Transverse colon (tissue), 4 donors: ENCODE measurements around the gene HVCN1. TPM values are rescaled to one million over a fixed set of nuclear protein-coding genes. Genes with fewer than 3 reads are reported as not detected.
"Not testable (repeated sequence)": the region's sequence is repeated elsewhere in the genome, so short reads cannot be mapped to it uniquely, and the experiment has no call there.

Experiments used
- DNase-seq: peaks from one replicate; pipeline ENCODE4 v3.0.0-alpha.2; 2019
- H3K27ac ChIP-seq, 4 donors: fragments of 200-600 bp; sonication (generic); 2 replicates each; pipeline ENCODE4 v1.5.1; 2016 to 2018; ENCODE audit warnings: inconsistent platforms in 4 of 4
- H3K27me3 ChIP-seq: fragments of 200-600 bp; sonication (generic); 2 replicates; pipeline ENCODE4 v1.5.1; 2017; ENCODE audit warnings: inconsistent platforms
- H3K36me3 ChIP-seq, 4 donors: fragments of 200-600 bp; sonication (generic); 2 replicates each; pipeline ENCODE4 v1.5.1; 2017 to 2019; ENCODE audit warnings: inconsistent platforms in 4 of 4
- H3K4me1 ChIP-seq, 4 donors: fragments of 200-600 bp; sonication (generic); 2 replicates each; pipeline ENCODE4 v1.5.1; 2017 to 2020; ENCODE audit warnings: inconsistent platforms in 4 of 4
- H3K4me3 ChIP-seq, 4 donors: fragments of 200-600 bp; sonication (generic); 1 replicate in 1 of 4; 2 replicates in 3 of 4; pipeline versions ENCODE4 v1.5.1 to v1.6.1; 2017 to 2019; ENCODE audit warnings: inconsistent platforms in 4 of 4
- H3K9me3 ChIP-seq, 2 donors: fragments of 200-600 bp; sonication (generic); 2 replicates each; pipeline ENCODE4 v1.5.1; 2017 to 2019; ENCODE audit warnings: inconsistent platforms in 2 of 2
- EP300 ChIP-seq: sonication (generic); formaldehyde crosslinking; IDR thresholded peaks from one replicate; pipeline ENCODE4 v1.6.1; 2017; ENCODE audit warnings: antibody characterized with exemption, low read depth
- POLR2A ChIP-seq: fragments of 450-650 bp; IDR thresholded peaks from one replicate; pipeline ENCODE4 v1.6.1; 2016; ENCODE audit warnings: antibody characterized with exemption, mild to moderate bottlenecking, moderate library complexity
- POLR2AphosphoS5 ChIP-seq, 3 donors: sonication (generic); formaldehyde crosslinking; IDR thresholded peaks; one replicate each; pipeline ENCODE4 v1.6.1; 2016; ENCODE audit warnings: antibody characterized with exemption in 3 of 3
- WGBS, 2 donors: methylation state at CpG; one replicate each; pipeline ENCODE4 v1.1.5; 2018; ENCODE audit warnings: low coverage in 1 of 2; 5-methylcytosine and 5-hydroxymethylcytosine counted together
- in situ Hi-C, 4 donors: fragments of 200-750 bp; cut with MboI; loops; one replicate each; pipeline versions ENCODE4 v1.15.0 to v1.15.1; 2017; ENCODE audit warnings: low sequenced_read_pairs in 3 of 4, low pct_ligation_motif_present in 1 of 4, low pct_unique_long_range_greater_than_20kb in 1 of 4
- intact Hi-C: fragments of 100-400 bp; cut with DNase I; formaldehyde crosslinking; loops from one replicate; pipeline ENCODE4 v1.15.1; 2023; ENCODE audit warnings: low total_unique reads
- total RNA-seq, 4 donors: library from RNA; depleted of rRNA; stranded (reverse); fragments of >200 nt; gene quantifications; one replicate each; pipeline ENCODE4 v1.1.0, GENCODE V29; 2016
- TF ChIP-seq, protein P1 (sequence below), 5 experiments: fragments of 200-600 bp in 3 of 5; fragments of 450-650 bp in 2 of 5; sonication (generic) in 3 of 5; IDR thresholded peaks; 1 replicate in 2 of 5; 2 replicates in 3 of 5; pipeline ENCODE4 v1.5.1; 2016 to 2017; ENCODE audit warnings: antibody characterized with exemption in 5 of 5, inconsistent platforms in 3 of 5, mild to moderate bottlenecking in 2 of 5, moderate library complexity in 1 of 5

Gene HVCN1, protein sequence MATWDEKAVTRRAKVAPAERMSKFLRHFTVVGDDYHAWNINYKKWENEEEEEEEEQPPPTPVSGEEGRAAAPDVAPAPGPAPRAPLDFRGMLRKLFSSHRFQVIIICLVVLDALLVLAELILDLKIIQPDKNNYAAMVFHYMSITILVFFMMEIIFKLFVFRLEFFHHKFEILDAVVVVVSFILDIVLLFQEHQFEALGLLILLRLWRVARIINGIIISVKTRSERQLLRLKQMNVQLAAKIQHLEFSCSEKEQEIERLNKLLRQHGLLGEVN
- 1 to 10 TPM in 3 of 4 donors, not detected in 1; 3.4 to 7.9 (median 7.3) TPM for total RNA-seq

DNA sequence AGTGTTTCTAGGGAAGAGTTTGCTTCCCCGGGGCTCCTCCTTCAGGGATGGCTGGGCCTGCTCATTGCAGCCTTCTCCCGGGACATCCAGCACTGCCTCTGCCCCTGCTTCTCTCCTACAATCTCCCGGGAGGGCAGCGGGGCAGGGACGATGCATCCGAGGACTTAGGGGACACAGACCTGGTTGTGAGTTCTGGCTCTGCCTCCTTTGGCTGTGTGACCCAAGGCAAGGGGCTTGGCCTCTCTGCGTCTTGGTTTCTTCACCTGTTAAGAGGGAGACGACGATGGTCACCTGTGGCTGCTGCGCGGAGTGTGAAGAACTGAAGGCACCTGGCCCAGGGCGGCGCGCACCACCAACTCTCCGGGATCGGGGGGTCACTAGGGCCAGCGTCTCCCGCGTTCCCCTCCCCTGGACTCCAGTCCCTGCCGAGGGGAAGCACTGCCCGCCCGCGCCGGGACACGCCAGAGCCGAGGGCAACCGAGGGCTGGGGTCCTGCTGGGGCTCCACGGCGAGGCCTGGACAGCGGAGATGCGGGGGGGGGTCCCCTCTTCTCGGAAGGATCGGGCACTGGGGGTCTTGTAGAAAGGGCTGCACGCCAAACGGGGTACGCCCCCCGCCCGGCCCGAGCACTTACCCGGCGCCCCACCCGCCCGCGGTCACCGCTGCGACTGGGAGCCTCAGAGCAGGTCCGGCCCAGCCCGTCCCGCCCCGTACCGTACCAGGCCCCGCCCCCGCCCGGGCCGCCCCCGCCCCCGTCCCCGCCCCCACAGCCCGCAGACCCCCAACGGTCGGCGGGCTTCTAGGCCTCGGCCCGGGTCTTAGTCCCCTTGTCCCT is at the start of gene HVCN1:
Gene HVCN1, minus strand, starts transcription at position 670 of the 835 bp plus-strand sequence. CDS start 5,870 bp downstream, outside the sequence.
- in situ Hi-C loops: no loop called here
- Histone ChIP-seq H3K9me3 (no peaks in the 10 kb centered on the region), H3K36me3 (no peaks in the 10 kb centered on the region), H3K27ac (peak within 1 kb of the TSS; percentile 68 to 83 (median 80)), H3K27me3 (peaks cover 13% of the 10 kb centered on the region), H3K4me3 (peak within 1 kb of the TSS; percentile 42 to 84 (median 63)), H3K4me1 (peaks cover 5 to 21% (median 18%) of the 10 kb centered on the region in 4 donors)
- peak; percentile 59 for DNase-seq
- WGBS, 2 donors: 9% methylated on average over 20 of the region's 64 CpGs; no CpG with 5 or more reads in 1 of the 2 donors
- TF ChIP-seq POLR2AphosphoS5 (IDR thresholded peaks at IDR 0.05): no peak
- intact Hi-C loops: no loop called here

DNA sequence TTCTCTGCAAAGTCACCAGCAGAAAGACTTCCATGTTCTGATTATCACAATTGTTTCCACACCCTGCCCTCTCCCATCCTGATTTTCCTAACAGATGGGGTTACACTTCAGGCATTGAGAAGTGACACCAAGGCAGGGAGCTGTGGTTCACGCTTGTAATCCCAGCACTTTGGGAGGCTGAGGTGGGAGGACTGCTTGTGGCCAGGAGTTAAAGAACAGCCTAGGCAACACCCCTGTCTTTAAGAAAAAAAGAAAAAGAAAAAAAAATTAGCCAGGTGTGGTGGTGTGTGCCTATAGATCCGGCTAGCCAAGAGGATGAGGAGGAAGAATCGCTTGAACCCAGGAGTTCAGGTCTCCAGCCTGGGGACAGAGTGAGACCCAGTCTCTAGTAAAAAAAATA is 48.6 kb upstream of the HVCN1 start:
- DNase-seq: no peak
- intact Hi-C loops (no loop called here), in situ Hi-C loops (loop anchor here in 1 of 4 donors (25.0 kb wide), 1 partner anchor 275 kb away; the partner anchor contains the start of genes ARPC3, FAM216A and GPN3)
- H3K4me1 ChIP-seq: peaks cover 32 to 82% (median 55%) of the 10 kb centered on the region in 4 donors
- H3K36me3 ChIP-seq: peaks cover 0 to 6% (median 0%) of the 10 kb centered on the region in 4 donors
- TF ChIP-seq, protein P1, sequence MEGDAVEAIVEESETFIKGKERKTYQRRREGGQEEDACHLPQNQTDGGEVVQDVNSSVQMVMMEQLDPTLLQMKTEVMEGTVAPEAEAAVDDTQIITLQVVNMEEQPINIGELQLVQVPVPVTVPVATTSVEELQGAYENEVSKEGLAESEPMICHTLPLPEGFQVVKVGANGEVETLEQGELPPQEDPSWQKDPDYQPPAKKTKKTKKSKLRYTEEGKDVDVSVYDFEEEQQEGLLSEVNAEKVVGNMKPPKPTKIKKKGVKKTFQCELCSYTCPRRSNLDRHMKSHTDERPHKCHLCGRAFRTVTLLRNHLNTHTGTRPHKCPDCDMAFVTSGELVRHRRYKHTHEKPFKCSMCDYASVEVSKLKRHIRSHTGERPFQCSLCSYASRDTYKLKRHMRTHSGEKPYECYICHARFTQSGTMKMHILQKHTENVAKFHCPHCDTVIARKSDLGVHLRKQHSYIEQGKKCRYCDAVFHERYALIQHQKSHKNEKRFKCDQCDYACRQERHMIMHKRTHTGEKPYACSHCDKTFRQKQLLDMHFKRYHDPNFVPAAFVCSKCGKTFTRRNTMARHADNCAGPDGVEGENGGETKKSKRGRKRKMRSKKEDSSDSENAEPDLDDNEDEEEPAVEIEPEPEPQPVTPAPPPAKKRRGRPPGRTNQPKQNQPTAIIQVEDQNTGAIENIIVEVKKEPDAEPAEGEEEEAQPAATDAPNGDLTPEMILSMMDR (IDR thresholded peaks at IDR 0.05): no peak
- no peak for TF ChIP-seq EP300
- no peak overlapping the region for H3K4me3 ChIP-seq
- no peaks in the 10 kb centered on the region for H3K9me3 ChIP-seq
- WGBS, 2 donors: 47 to 63% methylated on average over 3 of the region's 3 CpGs
- H3K27ac ChIP-seq: peak overlapping the region; percentile 7 to 52 (median 34)
- no peaks in the 10 kb centered on the region for H3K27me3 ChIP-seq

DNA sequence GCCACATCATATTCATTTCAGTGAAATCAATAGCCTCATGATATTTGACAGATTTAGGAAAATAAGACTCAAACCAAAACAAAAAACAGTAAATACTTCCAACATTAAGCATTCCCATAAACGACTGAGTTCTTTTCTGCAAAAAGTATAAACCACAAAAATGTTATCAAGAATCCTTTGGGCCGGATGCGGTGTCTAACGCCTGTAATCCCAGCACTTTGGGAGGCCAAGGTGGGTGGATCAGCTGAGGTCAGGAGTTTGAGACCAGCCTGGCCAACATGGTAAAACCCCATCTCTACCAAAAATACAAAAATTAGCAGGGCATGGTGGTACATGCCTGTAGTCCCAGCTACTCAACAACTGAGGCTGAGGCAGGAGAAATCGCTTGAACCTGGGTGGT is 48.1 kb upstream of the HVCN1 start:
- DNase-seq, intact Hi-C loops, H3K9me3 ChIP-seq, H3K27me3 ChIP-seq, H3K4me3 ChIP-seq, H3K36me3 ChIP-seq: not testable (repeated sequence)
- 60 to 63% methylated on average over 5 of the region's 5 CpGs for WGBS, 2 donors
- peak overlapping the region in 3 of 4 donors; percentile 32 to 52 (median 36) for H3K27ac ChIP-seq
- in situ Hi-C loops: loop anchor here in 1 of 4 donors (25.0 kb wide), 1 partner anchor 275 kb away; the partner anchor contains the start of genes ARPC3, FAM216A and GPN3
- peaks cover 32 to 87% (median 58%) of the 10 kb centered on the region in 4 donors for H3K4me1 ChIP-seq

DNA sequence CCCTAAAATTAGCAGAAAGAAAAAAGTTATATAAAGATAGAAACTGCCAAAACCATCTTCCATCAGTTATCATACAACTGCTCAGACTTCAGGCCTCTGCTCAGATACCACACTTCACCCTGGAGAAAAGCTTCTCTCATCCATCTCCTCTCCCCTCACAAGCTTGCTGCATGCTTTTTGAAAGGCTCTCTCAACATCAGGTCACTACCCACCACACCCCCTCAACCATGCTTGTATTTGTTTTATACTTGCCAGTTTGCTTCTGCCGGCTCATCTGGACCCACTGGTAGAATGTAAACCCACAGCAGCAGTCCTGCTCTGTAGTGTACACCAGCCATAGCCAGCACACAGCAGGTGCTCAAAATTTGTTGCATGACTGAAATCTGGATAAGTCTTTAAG is 45.0 kb upstream of the HVCN1 start:
- TF ChIP-seq EP300 (no peak), POLR2A (no peak), POLR2AphosphoS5 (IDR thresholded peaks at IDR 0.05) (no peak)
- TF ChIP-seq, protein P1 (IDR thresholded peaks at IDR 0.05): no peak
- Histone ChIP-seq H3K27me3 (no peaks in the 10 kb centered on the region), H3K4me3 (no peak overlapping the region), H3K36me3 (peaks cover 0 to 26% (median 9%) of the 10 kb centered on the region in 4 donors), H3K27ac (peak overlapping the region in 3 of 4 donors; percentile 18 to 38 (median 21)), H3K9me3 (no peaks in the 10 kb centered on the region), H3K4me1 (peaks cover 30 to 70% (median 37%) of the 10 kb centered on the region in 4 donors)
- in situ Hi-C loops: loop anchor here in 1 of 4 donors (25.0 kb wide), 1 partner anchor 272 kb away; the partner anchor contains the start of genes ARPC3, FAM216A and GPN3
- intact Hi-C loops: no loop called here
- DNase-seq: no peak
- 25 to 44% methylated on average over 1 of the region's 1 CpG for WGBS, 2 donors
